Neural cell (in vitro differentiated cells): ENCODE results near the gene APOC1.

Source experiments
- EZH2 ChIP-seq: fragments of 200-600, 300-800 bp; shearing (Covaris generic), sonication (generic); IDR thresholded peaks from 2 replicates; pipeline ENCODE4 v1.6.1; 2014; ENCODE audit warnings: antibody characterized with exemption, low read length, borderline replicate concordance, mild to moderate bottlenecking; ENCODE audit not compliant: insufficient read depth, poor library complexity, severe bottlenecking
- POLR2AphosphoS5 ChIP-seq: IDR thresholded peaks from 2 replicates; pipeline ENCODE4 v1.6.1; 2012
- RAD21 ChIP-seq: fragments of 450-650 bp; conservative IDR thresholded peaks from 2 replicates; pipeline ENCODE4 v1.6.1; 2014; ENCODE audit warnings: antibody characterized with exemption, mild to moderate bottlenecking, moderate library complexity
- TAF1 ChIP-seq: IDR thresholded peaks from 2 replicates; pipeline ENCODE4 v1.6.1; 2012; ENCODE audit warnings: low read depth
- TF ChIP-seq, protein P1 (sequence below): fragments of 450-650 bp; IDR thresholded peaks from 2 replicates; pipeline ENCODE4 v1.5.1; 2014; ENCODE audit warnings: antibody characterized with exemption, mild to moderate bottlenecking, moderate library complexity; ENCODE audit not compliant: poor library complexity, severe bottlenecking

DNA sequence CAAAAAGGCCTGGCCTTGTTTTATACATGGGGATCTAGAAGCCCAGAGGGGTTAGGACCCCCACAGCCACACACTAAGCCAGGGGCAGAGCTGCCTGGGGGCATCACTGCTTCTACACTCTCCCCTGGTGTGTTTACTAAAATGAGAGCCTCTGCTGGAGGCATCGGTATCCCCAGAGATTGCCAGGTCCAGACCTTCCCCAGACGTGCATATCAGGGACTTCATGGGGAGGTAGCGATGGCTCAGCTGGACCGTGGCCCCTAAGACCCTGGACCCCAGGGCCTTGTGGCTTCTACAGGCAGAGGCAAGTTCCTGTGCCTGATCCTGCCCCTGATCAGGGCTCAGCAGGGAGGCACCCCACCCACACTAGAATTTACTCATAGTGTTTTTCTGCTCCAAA is 54.3 kb downstream of the APOC1 start:
- TF ChIP-seq, protein P1, sequence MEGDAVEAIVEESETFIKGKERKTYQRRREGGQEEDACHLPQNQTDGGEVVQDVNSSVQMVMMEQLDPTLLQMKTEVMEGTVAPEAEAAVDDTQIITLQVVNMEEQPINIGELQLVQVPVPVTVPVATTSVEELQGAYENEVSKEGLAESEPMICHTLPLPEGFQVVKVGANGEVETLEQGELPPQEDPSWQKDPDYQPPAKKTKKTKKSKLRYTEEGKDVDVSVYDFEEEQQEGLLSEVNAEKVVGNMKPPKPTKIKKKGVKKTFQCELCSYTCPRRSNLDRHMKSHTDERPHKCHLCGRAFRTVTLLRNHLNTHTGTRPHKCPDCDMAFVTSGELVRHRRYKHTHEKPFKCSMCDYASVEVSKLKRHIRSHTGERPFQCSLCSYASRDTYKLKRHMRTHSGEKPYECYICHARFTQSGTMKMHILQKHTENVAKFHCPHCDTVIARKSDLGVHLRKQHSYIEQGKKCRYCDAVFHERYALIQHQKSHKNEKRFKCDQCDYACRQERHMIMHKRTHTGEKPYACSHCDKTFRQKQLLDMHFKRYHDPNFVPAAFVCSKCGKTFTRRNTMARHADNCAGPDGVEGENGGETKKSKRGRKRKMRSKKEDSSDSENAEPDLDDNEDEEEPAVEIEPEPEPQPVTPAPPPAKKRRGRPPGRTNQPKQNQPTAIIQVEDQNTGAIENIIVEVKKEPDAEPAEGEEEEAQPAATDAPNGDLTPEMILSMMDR, result no peak
- TF ChIP-seq TAF1 (no peak), POLR2AphosphoS5 (no peak), RAD21 (no peak), EZH2 (no peak)
